GM18505 (cell line): Measurements from ENCODE around the gene SLC14A1.
"Not testable (repeated sequence)": the region's sequence is repeated elsewhere in the genome, so short reads cannot be mapped to it uniquely, and the experiment has no call there.

Source experiments
- ATAC-seq: cut with Tn5 transposase; IDR thresholded peaks from one replicate; pipeline ENCODE4 v1.9.1; 2021; ENCODE audit not compliant: unreplicated experiment
- POLR2A ChIP-seq: IDR thresholded peaks from 4 replicates; pipeline ENCODE4 v1.6.1; 2011; ENCODE audit warnings: borderline replicate concordance; ENCODE audit not compliant: insufficient read depth, insufficient read length; ENCODE audit errors: extremely low read depth

The SLC14A1 gene

DNA sequence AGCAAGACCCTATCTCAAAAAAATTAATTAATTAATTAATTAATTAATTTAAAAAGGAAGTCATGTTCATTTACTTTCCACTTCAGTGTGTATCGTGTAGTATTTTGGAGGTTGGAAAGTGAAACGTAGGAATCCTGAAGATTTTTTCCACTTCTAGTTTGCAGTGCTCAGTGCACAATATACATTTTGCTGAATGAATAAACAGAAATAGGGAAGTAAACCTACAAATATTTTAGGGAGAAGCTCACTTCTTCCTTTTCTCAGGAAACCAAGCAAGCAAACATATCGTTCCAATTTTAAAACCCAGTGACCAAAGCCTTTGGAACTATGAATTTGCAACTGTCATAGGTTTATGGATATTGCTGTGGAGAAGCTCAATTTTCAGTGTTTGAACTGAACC, 27.8 kb downstream of the SLC14A1 start:
- ATAC-seq = no peak
- no peak for TF ChIP-seq POLR2A

DNA sequence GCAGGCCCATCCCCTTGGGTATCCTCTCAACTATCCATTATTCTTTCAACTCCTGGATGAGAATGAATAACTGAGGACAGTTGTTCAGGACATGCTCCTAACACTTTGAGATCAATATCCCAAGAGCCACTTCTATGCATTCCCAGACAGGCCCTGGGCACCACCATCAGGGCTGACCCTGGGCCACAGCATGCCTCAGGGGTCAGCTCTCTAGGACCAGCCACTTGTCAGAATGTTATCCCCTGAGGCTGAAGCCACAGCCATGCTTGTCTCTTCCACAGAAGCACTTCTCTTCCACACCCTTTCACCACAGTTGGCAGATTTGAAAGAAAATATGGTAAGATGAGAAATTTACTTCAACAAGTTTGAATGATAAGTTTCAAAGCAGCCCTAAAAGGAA, 28.7 kb downstream of the SLC14A1 start:
- no peak for ATAC-seq
- no peak for TF ChIP-seq POLR2A

DNA sequence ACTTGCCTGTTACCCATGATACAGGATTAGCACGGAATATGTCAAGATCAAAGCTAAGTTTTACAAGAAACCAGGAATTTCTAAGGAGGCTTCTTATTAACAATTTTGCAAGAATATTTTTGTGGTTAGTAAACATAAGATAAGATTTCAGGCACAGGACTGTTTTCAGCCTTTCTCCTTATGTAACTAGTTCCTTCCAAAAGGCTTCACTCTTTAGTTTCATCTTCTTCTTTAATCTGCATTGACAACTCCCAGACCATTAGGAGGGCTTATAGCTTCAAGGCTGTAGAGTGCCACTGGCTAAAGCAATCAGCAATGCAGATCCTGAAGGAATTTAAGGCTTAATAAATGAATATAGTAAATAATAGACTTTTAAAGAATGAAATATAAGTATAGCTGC, 29.3 kb downstream of the SLC14A1 start:
- no peak for TF ChIP-seq POLR2A
- ATAC-seq = no peak

DNA sequence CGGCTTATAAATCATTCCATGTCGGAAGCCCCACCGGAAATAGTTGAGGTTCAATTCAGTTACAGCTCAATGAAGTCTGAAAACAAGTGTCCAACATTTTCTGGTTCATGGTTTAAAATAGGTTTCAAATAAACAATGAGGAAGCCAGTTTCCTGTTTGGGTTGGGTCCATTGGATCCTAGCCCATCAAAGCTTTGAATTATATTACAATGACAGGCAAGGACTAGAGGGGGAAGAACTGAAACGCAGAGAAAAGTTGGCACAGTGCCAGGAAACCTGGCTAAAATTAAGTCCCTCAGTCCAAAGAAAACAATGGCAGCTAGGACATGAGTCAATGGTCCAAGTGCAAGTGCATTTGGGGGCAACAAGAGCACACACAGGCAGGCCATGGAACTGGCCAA, 32.0 kb downstream of the SLC14A1 start:
- no peak for ATAC-seq
- no peak for TF ChIP-seq POLR2A

DNA sequence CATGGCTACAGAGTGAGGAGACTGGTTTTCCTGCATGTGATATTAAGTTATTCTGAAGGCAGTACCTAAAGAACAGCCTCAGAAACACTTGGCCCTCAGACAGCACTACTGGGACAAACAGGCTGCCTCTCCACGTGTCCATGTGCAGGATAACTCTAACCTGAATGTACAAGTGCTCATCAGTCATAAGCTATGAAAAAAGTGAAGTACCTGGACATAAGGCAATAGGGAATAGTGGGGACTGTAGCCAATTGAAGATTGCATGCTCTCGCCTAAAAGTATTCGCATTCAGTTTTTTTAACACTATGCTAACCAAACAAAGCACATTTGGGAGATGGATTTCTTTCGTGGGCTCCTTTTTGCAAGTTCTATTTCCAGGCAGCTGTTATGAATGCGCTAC, 33.0 kb downstream of the SLC14A1 start:
- TF ChIP-seq POLR2A = no peak
- ATAC-seq = no peak

DNA sequence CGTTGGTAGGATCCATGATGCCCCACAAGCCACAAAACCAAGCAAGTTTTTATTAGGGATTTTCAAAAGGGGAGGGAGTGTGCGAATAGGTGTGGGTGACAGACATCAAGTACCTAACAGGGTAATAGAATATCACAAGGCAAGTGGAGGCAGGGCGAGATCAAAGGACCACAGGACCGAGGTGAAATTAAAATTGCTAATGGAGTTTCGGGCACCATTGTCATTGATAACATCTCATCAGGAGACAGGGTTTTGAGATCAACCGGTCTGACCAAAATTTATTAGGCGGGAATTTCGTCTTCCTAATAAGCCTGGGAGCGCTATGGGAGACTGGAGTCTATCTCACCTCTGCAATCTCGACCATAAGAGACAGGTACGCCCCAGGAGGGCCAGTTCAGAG, 33.7 kb downstream of the SLC14A1 start:
- ATAC-seq = not testable (repeated sequence)

DNA sequence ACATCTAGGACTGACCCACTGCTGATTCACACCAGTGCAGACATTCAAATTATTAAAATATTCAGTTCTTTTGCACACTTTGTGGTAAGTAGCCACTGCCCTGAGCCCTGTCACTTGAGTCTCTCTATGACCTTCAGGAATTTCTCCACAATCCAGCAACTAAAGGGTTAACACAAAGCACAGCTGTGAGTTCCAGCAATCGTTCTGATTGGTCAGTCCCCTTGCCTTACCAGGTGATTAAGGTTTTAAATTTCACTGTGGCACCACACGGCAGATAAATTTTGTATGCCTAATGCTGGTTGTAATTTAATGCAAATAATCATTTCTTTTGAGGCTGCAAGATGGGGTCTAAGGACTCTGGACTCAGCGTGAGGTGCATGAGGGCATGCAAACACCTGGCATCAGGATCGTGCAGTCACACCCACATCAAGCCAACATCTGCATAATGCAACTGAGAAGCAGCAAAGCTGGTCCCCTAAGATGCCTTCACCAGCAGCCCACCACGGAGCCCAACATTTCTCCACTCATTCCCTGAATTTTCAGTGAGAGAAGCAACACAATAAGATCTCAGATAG, 36.6 kb downstream of the SLC14A1 start:
- no peak for ATAC-seq
- no peak for TF ChIP-seq POLR2A

DNA sequence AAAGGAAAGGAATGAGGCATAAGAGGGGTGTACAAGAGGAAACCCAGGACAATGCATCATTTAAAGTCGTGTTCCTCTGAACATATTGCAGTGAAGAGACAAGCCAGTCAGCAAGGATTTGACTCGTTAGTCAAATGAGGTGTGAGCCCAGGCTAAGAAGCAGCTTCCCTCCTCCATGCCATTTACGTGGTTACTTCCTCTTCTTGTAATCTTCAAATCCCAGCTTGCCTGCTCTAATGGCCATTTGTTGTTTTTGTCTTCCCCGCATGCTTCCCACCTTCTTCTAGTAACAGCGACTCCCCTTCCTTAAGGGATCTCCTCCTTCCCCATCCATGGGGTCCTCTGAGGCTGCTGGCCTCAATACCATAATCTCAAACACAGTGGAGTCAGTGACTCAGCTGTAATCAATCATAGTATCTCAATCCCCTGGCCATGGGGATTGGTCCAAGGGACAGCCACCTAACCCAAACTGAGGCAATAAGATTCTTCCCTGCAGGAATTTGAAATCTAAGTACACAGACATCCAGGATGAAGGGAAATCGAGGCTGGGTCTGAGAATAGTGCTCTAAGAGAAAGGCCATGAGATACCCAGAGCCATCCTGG, 37.6 kb downstream of the SLC14A1 start:
- TF ChIP-seq POLR2A = no peak
- no peak for ATAC-seq

DNA sequence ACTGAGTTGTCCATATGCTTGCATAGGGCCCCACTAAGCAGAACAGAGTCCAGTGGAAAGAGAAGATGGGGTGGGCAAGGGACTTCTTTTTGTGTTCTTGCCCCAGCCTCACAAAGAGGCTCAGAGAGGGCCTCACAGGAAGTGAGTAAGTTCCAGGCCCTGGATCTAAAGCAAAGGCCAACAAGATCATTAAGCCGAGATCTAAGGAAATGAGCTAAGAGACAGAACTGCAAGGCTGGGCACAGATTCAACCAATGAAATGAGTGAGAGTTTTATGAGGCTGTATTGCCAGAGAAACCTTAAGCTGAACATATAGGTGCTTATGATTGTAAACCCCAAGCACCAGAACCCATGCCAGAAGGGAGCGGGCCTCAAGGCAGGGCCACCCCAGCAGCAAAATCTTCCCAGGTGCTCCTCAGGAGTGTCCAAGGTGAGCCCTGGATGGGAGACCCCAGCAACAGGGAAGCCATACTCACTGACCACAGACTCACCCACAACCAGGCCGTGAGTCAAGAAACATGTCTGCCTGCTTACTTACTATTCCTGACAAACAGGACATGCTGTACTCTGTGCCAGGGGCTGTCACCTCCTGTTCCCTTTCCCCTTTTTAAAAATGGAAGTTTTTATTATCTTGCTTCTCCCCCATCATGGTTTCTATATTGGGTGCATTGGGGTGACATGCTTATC, 40.2 kb downstream of the SLC14A1 start:
- no peak for ATAC-seq
- no peak for TF ChIP-seq POLR2A

DNA sequence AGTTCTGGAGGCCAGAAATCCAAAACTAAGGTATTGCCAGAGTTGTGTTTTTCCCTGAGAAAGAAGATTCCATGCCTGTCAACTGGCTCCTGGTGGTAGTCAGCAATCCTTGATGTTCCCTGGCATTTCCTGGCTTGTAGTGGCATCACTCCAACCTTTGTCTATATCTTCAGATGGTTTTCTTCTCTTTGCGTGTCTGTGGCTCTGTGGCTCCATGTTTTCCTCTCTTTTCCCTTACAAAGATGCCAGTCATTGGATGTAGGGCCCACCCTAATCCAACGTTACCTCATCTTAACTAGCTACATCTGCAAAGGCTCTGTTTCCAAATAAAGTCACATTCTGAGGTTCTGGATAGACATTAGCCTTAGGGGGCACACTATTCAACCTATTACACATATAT, 41.8 kb downstream of the SLC14A1 start:
- no peak for ATAC-seq
- TF ChIP-seq POLR2A = no peak

DNA sequence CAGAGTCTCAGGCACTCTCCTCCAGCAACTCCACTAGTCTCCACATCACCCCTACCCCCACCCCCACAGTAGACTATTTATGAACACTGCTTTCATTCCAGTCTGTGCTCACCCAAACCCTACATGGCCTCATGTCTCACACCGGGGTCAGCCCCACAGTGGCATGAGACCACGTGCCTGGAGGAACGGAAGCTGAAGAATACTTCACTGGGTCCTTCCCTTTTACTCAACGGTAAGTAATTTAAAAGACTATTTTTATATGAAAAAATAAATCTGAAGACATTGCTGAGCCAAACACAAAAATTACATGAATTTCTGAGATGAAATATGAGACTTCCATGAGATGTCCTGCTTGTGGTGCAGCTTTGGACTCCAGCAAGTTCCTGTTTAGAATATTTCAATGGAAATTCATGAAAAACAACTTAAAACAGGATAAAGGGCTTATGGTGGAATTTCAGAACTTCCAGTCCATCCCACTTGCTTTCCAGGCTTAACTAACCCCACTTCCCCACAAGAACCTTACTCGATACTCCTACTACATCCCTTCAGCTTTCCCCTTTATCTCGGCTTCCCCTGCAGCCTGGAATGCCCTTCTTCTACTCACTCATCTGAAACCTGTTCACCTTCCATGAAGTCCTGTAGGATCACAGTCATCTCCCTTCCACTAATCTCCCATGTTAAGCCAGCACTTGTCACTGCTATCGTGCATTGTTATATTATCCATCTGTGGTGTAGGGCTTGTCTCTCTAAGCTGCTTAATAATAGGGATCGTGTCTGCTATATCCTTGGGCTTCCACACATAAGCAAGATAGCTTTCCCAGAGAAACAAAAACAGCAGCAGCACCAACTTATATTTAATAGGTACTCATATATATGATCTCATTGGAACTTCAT, 47.9 kb downstream of the SLC14A1 start:
- no peak for ATAC-seq
- TF ChIP-seq POLR2A = no peak

DNA sequence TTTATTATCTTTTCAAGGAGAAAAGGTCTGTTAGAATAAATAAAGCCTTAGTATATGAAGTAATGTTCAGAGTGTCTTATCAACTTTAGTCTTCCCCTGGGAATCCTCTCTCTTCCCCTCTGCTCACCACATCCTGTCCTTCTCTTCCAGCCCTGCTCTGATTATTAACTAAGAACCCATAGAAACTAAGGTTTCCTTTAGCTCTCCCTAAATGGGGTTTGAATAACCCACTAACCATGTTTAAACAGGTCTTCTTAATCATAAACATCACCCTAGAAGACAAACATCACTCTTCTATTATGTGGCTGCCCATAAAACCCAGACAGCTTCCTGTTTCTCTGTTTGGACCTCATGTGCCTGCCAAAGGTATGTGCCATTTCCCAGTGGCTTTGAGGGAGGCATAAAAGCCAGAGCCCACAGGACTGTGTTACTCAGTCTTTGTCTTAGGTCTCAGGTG, 50.1 kb downstream of the SLC14A1 start:
- no peak for ATAC-seq
- no peak for TF ChIP-seq POLR2A

DNA sequence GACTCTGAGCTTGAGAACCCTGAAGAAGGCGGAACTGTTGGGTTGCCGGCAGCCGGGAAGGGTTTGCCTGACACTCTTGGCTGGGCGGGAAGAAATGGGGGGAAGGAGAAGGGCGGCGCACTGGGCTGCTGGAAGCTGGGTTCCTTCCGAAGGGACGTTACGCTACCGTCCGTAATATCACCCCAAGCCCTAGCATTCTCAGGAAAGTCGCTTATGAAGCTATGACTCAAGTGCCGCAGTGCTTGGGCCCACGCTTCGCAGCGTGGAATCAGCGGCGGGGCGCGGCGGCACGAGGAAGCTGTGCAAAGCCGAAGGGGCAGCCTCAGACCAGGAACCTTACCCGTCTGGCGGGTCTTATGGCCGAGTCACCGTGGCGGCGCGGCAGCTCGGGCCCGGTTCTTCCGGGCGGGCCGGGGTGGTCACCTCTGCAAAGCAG, 51.3 kb downstream of the SLC14A1 start:
- TF ChIP-seq POLR2A = peak; percentile 72
- peak; percentile 69 for ATAC-seq
